ENCODE measurements around the gene CIAO3.

DNA sequence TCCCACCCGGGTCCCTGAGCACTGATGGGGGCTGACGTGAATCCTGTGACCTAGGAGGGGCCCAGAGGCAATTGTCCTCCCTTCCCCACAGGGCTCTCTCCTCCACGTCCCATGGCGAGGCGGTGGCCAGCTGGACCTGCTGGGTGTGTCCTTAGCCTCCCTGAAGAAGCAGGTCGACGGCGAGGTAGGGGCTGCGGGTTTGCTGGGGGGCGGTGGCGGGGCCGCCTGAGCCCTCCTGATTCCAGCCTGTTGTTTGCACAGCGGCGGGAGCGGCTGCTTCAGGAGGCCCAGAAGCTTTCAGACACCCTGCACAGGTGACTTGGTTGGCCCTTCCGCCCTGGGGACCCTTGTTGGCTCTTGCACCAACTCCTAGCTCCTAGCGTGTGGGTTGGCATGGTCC is 49.3 kb upstream of the CIAO3 start:
- TF ChIP-seq, protein P1, sequence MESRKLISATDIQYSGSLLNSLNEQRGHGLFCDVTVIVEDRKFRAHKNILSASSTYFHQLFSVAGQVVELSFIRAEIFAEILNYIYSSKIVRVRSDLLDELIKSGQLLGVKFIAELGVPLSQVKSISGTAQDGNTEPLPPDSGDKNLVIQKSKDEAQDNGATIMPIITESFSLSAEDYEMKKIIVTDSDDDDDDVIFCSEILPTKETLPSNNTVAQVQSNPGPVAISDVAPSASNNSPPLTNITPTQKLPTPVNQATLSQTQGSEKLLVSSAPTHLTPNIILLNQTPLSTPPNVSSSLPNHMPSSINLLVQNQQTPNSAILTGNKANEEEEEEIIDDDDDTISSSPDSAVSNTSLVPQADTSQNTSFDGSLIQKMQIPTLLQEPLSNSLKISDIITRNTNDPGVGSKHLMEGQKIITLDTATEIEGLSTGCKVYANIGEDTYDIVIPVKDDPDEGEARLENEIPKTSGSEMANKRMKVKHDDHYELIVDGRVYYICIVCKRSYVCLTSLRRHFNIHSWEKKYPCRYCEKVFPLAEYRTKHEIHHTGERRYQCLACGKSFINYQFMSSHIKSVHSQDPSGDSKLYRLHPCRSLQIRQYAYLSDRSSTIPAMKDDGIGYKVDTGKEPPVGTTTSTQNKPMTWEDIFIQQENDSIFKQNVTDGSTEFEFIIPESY (IDR thresholded peaks at IDR 0.05): no peak
- no peak for TF ChIP-seq ZNF274 (IDR thresholded peaks at IDR 0.05; ENCODE audit: insufficient read depth, insufficient read length)
- no peak for TF ChIP-seq ZNF24 (IDR thresholded peaks at IDR 0.05)
- TF ChIP-seq, protein P2, sequence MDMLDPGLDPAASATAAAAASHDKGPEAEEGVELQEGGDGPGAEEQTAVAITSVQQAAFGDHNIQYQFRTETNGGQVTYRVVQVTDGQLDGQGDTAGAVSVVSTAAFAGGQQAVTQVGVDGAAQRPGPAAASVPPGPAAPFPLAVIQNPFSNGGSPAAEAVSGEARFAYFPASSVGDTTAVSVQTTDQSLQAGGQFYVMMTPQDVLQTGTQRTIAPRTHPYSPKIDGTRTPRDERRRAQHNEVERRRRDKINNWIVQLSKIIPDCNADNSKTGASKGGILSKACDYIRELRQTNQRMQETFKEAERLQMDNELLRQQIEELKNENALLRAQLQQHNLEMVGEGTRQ (IDR thresholded peaks at IDR 0.05; ENCODE audit: borderline replicate concordance, low read depth, low read length): no peak
- no peak for TF ChIP-seq NRF1 (conservative IDR thresholded peaks at IDR 0.05; ENCODE audit: low read depth, low read length)
- no peak for TF ChIP-seq SIN3A (IDR thresholded peaks at IDR 0.05; ENCODE audit: low read depth, low read length)
- TF ChIP-seq, protein P3, sequence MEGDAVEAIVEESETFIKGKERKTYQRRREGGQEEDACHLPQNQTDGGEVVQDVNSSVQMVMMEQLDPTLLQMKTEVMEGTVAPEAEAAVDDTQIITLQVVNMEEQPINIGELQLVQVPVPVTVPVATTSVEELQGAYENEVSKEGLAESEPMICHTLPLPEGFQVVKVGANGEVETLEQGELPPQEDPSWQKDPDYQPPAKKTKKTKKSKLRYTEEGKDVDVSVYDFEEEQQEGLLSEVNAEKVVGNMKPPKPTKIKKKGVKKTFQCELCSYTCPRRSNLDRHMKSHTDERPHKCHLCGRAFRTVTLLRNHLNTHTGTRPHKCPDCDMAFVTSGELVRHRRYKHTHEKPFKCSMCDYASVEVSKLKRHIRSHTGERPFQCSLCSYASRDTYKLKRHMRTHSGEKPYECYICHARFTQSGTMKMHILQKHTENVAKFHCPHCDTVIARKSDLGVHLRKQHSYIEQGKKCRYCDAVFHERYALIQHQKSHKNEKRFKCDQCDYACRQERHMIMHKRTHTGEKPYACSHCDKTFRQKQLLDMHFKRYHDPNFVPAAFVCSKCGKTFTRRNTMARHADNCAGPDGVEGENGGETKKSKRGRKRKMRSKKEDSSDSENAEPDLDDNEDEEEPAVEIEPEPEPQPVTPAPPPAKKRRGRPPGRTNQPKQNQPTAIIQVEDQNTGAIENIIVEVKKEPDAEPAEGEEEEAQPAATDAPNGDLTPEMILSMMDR (IDR thresholded peaks at IDR 0.05 in 2 of 3, conservative IDR thresholded peaks at IDR 0.05 in 1 of 3; ENCODE audit: control insufficient read depth in 2 of 3, extremely low read depth in 1 of 3, insufficient read depth in 1 of 3, low read depth in 3 of 3, low read length in 3 of 3): no peak
- no peak for TF ChIP-seq BACH1 (IDR thresholded peaks at IDR 0.05; ENCODE audit: borderline replicate concordance)
- TF ChIP-seq POLR2AphosphoS5 (IDR thresholded peaks at IDR 0.05; ENCODE audit: low read length): no peak
- no peak for TF ChIP-seq EZH2 (IDR thresholded peaks at IDR 0.05; ENCODE audit: borderline replicate concordance, control insufficient read depth, low read depth, low read length)
- no peak for TF ChIP-seq FOS (IDR thresholded peaks at IDR 0.05; ENCODE audit: borderline replicate concordance, extremely low read depth, insufficient read length)

Measured in GM12878 (cell line).